Panc1 (cell line): ENCODE measurements around the gene SNX7. TPM values are rescaled to one million over a fixed set of nuclear protein-coding genes. Genes with fewer than 3 reads are reported as not detected.

Experiments used
- ATAC-seq: fragments of 200-7000 bp; cut with Tn5 transposase; 2 replicates; pipeline ENCODE4 v1.9.1; 2020; ENCODE audit warnings: mild to moderate bottlenecking, moderate library complexity
- BruUV-seq: library from RNA; stranded (reverse); fragments of 400-500 nt; replicated peaks from 2 replicates; lab custom pipeline; 2021; lab: Mats Ljungman, UMichigan
- CTCF ChIA-PET: fragments of 300-600 bp; sonication (Branson Sonifier 250); formaldehyde crosslinking; loops from one replicate; lab custom pipeline; 2022; ENCODE audit warnings: antibody characterized with exemption; lab: Charles Lee
- POLR2A ChIA-PET: fragments of 300-600 bp; sonication (Branson Sonifier 250); formaldehyde crosslinking; loops from one replicate; lab custom pipeline; 2022; ENCODE audit warnings: antibody characterized with exemption; lab: Charles Lee
- DNase-seq: peaks from one replicate; pipeline ENCODE4 v3.0.0-alpha.2; 2010; ENCODE audit warnings: low read depth, low spot score
- H3K27ac ChIP-seq: 2 replicates; pipeline ENCODE4 v1.5.1; 2011; ENCODE audit warnings: mild to moderate bottlenecking, low read length, inconsistent platforms
- H3K27me3 ChIP-seq: fragments of 200-500 bp; sonication (Bioruptor generic); 2 replicates; pipeline ENCODE4 v1.6.0; 2014; ENCODE audit warnings: low read length, inconsistent platforms; ENCODE audit not compliant: control insufficient read depth, insufficient read depth
- H3K36me3 ChIP-seq: fragments of 200-500 bp; sonication (Bioruptor generic); 2 replicates; pipeline ENCODE4 v1.5.1; 2014; ENCODE audit warnings: inconsistent platforms, mild to moderate bottlenecking, low read length, moderate library complexity; ENCODE audit not compliant: control insufficient read depth, insufficient read depth
- H3K4me1 ChIP-seq: 2 replicates; pipeline ENCODE4 v1.5.1; 2011; ENCODE audit warnings: inconsistent platforms, mild to moderate bottlenecking, low read length, moderate library complexity; ENCODE audit not compliant: control insufficient read depth, insufficient read depth
- H3K4me3 ChIP-seq, 2 experiments: 2 replicates each; pipeline ENCODE4 v1.5.1; 2011 to 2012; ENCODE audit warnings: low read depth in 2 of 2, low read length in 2 of 2, mild to moderate bottlenecking in 2 of 2, inconsistent platforms in 1 of 2, moderate library complexity in 1 of 2
- H3K9me3 ChIP-seq: fragments of 200-500 bp; sonication (Bioruptor generic); 2 replicates; pipeline ENCODE4 v1.5.1; 2014; ENCODE audit warnings: low read depth, mild to moderate bottlenecking, inconsistent platforms, low read length, moderate library complexity; ENCODE audit not compliant: control insufficient read depth, insufficient read depth
- POLR2AphosphoS5 ChIP-seq: IDR thresholded peaks from 2 replicates; pipeline ENCODE4 v1.6.1; 2012; ENCODE audit warnings: mild to moderate bottlenecking, low read depth, low read length, moderate library complexity
- SIN3A ChIP-seq: IDR thresholded peaks from 2 replicates; pipeline ENCODE4 v1.6.1; 2012; ENCODE audit warnings: low read depth, mild to moderate bottlenecking, low read length, moderate library complexity, borderline replicate concordance; ENCODE audit not compliant: insufficient read depth
- TCF7L2 ChIP-seq: IDR thresholded peaks from 2 replicates; pipeline ENCODE4 v1.6.1; 2011; ENCODE audit warnings: mild to moderate bottlenecking, low read depth, low read length, inconsistent platforms
- in situ Hi-C: cut with HindIII; loops from 2 replicates; pipeline ENCODE4 v1.10.0; 2016; ENCODE audit warnings: low sequenced_read_pairs, low pct_unique_long_range_greater_than_20kb
- intact Hi-C: fragments of 100-400 bp; cut with micrococcal nuclease; formaldehyde crosslinking; loops from one replicate; pipeline ENCODE4 v1.10.0; 2022; ENCODE audit not compliant: unreplicated experiment
- total RNA-seq: library from RNA; stranded (reverse); gene quantifications from one replicate; pipeline ENCODE4 v1.2.1, GENCODE V29; 2021; ENCODE audit not compliant: unreplicated experiment
- TF ChIP-seq, protein P1 (sequence below): fragments of 450-650 bp; IDR thresholded peaks from 2 replicates; pipeline ENCODE4 v1.5.1; 2017; ENCODE audit warnings: mild to moderate bottlenecking
- TF ChIP-seq, protein P2 (sequence below), 2 experiments: IDR thresholded peaks; 2 replicates each; pipeline ENCODE4 v1.6.1; 2011 to 2012; ENCODE audit warnings: low read depth in 2 of 2, control low read depth in 1 of 2, low read length in 1 of 2, mild to moderate bottlenecking in 1 of 2, moderate library complexity in 1 of 2; ENCODE audit not compliant: insufficient read depth in 1 of 2

Gene SNX7
- total RNA-seq, 1 experiment from 2014 or later, result 37.4 TPM

DNA sequence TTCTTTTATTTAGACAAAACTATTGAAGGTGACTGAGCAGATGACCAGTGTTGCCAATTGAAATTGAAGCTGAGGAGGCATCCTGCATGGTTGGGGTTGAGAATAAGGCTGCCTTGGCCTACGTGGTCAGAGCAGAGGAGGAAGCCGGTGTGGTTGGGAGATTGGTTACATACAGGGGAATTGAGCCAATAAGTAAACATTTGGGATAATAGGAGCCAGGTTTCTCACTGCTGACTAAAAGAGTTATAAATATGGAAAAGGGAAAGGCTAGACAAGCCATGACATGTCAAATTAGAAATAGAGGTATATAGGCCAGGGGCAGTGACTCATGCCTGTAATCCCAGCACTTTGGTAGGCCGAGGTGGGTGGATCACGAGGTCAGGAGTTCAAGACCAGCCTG, 15.8 kb downstream of the SNX7 start:
- no peaks in the 10 kb centered on the region for H3K9me3 ChIP-seq
- H3K4me3 ChIP-seq, result no peak overlapping the region
- no peaks in the 10 kb centered on the region for H3K4me1 ChIP-seq
- no peaks in the 10 kb centered on the region for H3K36me3 ChIP-seq
- TF ChIP-seq, protein P1, sequence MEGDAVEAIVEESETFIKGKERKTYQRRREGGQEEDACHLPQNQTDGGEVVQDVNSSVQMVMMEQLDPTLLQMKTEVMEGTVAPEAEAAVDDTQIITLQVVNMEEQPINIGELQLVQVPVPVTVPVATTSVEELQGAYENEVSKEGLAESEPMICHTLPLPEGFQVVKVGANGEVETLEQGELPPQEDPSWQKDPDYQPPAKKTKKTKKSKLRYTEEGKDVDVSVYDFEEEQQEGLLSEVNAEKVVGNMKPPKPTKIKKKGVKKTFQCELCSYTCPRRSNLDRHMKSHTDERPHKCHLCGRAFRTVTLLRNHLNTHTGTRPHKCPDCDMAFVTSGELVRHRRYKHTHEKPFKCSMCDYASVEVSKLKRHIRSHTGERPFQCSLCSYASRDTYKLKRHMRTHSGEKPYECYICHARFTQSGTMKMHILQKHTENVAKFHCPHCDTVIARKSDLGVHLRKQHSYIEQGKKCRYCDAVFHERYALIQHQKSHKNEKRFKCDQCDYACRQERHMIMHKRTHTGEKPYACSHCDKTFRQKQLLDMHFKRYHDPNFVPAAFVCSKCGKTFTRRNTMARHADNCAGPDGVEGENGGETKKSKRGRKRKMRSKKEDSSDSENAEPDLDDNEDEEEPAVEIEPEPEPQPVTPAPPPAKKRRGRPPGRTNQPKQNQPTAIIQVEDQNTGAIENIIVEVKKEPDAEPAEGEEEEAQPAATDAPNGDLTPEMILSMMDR, result no peak
- TF ChIP-seq TCF7L2 (no peak), SIN3A (no peak), POLR2AphosphoS5 (no peak)
- TF ChIP-seq, protein P2, sequence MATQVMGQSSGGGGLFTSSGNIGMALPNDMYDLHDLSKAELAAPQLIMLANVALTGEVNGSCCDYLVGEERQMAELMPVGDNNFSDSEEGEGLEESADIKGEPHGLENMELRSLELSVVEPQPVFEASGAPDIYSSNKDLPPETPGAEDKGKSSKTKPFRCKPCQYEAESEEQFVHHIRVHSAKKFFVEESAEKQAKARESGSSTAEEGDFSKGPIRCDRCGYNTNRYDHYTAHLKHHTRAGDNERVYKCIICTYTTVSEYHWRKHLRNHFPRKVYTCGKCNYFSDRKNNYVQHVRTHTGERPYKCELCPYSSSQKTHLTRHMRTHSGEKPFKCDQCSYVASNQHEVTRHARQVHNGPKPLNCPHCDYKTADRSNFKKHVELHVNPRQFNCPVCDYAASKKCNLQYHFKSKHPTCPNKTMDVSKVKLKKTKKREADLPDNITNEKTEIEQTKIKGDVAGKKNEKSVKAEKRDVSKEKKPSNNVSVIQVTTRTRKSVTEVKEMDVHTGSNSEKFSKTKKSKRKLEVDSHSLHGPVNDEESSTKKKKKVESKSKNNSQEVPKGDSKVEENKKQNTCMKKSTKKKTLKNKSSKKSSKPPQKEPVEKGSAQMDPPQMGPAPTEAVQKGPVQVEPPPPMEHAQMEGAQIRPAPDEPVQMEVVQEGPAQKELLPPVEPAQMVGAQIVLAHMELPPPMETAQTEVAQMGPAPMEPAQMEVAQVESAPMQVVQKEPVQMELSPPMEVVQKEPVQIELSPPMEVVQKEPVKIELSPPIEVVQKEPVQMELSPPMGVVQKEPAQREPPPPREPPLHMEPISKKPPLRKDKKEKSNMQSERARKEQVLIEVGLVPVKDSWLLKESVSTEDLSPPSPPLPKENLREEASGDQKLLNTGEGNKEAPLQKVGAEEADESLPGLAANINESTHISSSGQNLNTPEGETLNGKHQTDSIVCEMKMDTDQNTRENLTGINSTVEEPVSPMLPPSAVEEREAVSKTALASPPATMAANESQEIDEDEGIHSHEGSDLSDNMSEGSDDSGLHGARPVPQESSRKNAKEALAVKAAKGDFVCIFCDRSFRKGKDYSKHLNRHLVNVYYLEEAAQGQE (IDR thresholded peaks at IDR 0.05; ENCODE audit: insufficient read depth in 1 of 2, low read depth in 2 of 2, low read length in 1 of 2), result no peak
- DNase-seq, result no peak
- H3K27ac ChIP-seq, result no peak overlapping the region
- ATAC-seq, result no peak
- intact Hi-C loops, result no loop called here
- ChIA-PET CTCF (no interaction called here), POLR2A (no interaction called here)
- BruUV-seq, result no TSS peak
- in situ Hi-C loops, result no loop called here
- H3K27me3 ChIP-seq, result no peaks in the 10 kb centered on the region

DNA sequence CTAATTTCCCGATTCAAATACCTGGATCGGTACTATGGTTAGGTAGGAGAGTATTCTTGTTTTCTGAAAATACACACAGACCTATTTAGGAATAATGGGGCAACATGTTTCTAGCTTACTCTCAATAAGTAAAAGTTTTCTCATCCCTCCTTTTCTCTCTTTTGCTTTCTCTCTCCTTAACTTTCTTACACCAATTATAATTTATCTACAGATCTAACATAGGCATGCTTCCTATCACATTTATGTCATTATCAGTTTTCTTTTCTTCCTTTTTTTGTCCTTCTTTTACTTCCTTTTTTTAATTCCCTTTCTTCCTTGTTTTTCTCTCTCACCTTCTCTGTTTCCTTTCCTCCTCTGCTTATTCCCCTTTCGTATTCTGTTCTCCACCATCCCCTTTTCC, 20.3 kb downstream of the SNX7 start:
- BruUV-seq, result no TSS peak
- H3K4me1 ChIP-seq, result no peaks in the 10 kb centered on the region
- no peak overlapping the region for H3K27ac ChIP-seq
- POLR2A ChIA-PET, result no interaction called here
- DNase-seq (no peak), ATAC-seq (no peak)
- intact Hi-C loops (no loop called here), in situ Hi-C loops (no loop called here)
- CTCF ChIA-PET, result no interaction called here
- H3K4me3 ChIP-seq, result no peak overlapping the region
- H3K36me3 ChIP-seq, result no peaks in the 10 kb centered on the region; the same call in none of the 2 replicates
- H3K9me3 ChIP-seq, result no peaks in the 10 kb centered on the region
- TF ChIP-seq, protein P1, result no peak
- TF ChIP-seq TCF7L2 (no peak), SIN3A (no peak), POLR2AphosphoS5 (no peak)
- TF ChIP-seq, protein P2 (IDR thresholded peaks at IDR 0.05; ENCODE audit: insufficient read depth in 1 of 2, low read depth in 2 of 2, low read length in 1 of 2), result no peak
- no peaks in the 10 kb centered on the region for H3K27me3 ChIP-seq
